GM18526 (cell line): Measurements from ENCODE around the gene ZNF683.

Experiments
- POLR2A ChIP-seq: IDR thresholded peaks from 3 replicates; pipeline ENCODE4 v1.6.1; 2011; ENCODE audit not compliant: insufficient read length; ENCODE audit errors: extremely low read depth

Gene ZNF683

DNA sequence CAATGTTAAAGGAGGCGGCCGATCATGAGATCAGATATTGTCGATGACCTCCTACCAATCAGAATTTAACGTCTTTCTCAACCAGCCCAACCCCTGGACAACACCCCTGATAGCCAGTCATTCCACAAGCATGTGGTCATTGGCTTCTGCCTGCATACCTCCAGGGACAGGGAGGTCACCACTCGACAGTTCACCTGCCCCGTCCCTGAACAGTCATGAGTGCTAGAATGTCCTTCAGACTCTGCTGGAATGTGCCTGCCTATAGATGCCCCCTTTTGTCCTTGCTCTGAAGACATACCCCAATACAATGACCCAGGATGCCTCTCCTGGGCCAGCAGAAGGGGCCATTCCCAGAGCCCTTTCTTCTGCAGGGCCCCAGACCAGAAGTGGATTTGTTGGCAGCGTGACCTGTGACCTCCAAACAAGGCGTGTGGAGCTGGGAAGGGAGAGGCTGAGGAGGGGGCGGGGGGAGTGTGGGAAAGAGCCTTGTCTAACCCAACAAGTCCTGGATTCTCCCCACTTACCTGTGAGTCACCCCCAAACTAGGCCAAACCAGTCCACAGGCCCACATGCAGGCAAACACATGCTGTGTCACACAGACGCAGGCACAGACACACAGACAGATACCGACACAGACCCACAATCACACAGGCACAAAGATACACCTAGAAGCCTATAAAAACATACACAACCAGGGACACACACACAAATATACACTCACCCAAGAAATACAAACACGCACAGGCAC is 20.8 kb downstream of the ZNF683 start:
- TF ChIP-seq POLR2A: no peak

DNA sequence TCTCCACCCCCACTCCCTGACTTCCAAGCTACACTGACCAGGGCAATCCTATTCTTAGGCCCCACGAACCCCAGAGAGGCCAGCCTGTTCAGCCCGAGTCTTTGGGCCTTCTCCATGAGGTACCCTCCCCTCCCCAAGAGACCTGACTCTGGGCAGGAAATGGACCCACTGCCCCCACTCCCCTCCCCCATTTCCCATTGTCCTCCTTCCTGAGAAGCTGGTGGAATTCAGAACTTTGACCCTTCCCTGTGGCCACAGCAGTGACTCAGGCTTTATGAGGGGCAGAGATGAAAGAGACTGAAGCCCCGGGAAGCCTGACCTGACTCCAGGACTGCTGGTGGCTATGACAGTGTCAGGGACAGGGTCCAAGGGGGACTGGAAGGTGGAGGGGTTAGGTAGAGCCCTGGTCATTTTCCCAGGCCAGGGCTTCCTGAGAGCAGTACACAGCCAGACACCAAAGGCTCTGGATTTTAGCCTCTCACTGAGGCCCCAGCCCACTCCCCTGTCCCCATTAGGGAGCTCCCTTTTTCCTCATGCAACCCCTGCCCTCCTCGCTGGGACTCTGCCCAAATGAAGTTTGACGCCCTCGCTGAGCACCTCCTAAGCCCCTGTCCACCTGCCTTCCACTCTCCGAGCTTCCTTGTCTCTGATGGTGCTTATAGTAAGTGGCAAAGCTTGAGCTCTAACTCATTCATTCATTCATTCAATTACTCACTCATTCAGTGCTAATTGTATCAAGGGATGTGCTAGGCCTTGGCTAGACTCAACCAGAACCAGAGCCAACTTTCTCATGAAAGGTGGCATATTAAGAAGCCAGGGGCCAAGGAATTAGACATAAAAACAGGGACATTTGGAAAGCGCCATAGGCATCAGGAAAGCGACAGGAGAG is 21.6 kb downstream of the ZNF683 start:
- TF ChIP-seq POLR2A: no peak

DNA sequence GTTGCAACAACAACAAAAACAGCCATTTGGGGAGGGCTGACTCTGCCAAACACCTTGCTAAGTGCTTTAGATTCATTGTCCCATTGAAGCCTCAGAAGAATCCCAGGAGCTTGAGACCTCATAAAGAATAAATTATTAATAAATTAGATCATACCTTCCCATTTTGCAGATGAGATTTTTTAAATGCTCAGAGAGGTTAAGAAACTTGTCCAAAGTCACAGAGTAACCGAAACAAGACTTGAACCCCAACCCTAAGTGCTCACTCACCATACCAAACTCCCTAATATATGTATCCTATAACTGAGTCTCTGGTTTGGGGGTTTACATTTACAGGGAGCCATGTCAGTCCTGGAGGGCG is 22.2 kb downstream of the ZNF683 start:
- TF ChIP-seq POLR2A: no peak

DNA sequence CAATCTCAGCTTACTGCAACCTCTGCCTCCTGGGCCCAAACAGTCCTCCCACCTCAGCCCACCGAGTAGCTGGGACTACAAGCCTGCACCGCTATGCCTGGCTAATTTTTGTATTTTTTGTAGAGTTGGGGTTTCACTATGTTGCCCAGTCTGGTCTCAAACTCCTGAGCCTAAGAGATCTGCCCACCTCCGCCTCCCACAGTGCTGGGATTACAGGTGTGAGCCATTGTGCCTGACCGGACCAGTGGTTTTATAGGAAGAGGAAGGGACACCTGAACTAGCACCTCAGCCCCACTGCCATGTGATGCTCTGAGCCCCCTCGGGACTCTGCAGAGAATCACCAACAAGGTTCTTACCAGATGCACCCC is 22.7 kb downstream of the ZNF683 start:
- no peak for TF ChIP-seq POLR2A

DNA sequence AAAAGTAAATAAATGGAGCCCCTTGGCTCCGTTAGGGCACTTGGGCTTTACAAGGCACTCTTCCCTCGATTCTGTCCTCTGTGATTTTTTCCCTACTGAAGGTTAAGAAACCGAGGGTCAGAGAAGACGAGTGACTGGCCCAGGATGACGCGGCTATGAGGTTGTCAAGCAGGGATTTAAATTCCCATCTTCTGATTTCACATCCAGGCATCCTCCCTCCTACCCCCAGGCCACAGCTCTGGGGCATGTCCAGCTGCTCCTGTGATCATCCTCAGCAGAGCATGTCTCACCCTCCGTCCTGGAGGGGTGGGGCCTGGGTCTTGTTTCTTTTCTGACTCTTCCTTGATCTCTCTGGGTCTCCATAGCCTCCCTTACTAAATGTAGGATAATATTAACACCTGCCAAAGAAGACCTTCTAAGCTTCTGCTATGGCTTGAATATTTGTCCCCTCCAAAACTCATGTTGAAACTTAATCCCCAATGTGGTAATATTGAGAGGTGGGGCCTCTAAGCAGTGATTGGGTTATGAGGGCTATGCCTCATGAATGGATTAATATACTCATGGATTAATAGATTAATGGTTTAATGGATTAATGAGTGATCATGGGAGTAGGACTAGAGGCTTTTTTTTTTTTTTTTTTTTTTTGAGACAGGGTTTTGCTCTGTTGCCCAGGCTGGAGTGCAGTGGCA is 23.2 kb downstream of the ZNF683 start:
- no peak for TF ChIP-seq POLR2A

DNA sequence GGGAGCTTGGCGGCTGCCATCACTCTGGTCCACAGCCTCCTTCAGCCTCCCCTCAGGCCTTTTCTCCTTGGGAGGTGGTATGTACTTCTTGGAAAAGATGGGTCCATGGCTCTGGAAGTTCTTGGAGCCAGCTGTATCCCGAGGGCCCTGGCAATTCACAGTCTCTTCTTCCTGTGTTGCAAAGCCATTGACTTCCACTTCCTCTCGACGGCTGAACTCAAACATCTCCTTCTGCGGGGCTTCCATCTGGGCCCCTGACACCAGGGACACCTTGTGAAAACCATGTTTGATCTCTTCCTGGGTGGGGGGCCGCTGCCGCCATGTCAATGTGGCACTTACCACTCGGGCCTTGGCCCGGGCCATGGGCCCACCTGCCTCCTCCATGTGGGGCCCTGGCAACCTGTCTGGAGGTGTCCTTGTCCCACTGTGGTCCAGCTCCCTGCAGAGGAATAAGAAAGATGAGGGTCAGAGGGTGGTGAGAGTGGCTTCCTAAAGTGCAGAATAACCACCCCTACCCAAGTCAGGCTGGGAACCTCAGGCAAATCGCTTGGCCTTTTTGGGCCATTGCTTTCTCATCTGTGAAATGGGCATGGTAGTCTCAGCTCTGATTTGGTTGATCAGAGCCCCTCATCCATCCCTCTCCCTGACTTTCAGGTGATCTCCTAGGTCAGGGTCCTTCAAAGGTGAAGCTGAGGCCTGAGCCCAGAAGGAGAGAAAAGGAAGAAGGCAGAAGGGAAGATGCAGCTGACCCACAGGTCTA is 26.1 kb downstream of the ZNF683 start:
- TF ChIP-seq POLR2A: no peak

DNA sequence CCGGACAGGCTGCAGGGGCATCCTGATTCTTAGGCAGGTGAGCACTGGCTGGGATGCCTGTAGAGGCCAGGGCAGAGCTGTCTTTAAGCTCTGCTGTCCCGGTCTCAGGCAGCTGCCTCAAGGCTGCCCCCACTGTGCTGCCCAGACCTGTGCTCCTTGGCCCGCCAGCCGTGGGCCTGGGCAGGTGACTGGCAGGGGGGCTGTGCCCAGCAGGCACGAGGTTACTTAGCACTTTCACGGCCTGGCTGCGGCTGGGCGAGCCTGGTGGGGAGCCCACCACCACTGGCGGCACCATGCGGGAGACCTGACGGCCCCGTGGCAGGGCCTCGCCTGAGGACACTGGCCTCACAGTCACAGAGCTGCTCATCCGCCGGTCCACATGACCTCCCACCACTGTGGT is 26.8 kb downstream of the ZNF683 start:
- no peak for TF ChIP-seq POLR2A

DNA sequence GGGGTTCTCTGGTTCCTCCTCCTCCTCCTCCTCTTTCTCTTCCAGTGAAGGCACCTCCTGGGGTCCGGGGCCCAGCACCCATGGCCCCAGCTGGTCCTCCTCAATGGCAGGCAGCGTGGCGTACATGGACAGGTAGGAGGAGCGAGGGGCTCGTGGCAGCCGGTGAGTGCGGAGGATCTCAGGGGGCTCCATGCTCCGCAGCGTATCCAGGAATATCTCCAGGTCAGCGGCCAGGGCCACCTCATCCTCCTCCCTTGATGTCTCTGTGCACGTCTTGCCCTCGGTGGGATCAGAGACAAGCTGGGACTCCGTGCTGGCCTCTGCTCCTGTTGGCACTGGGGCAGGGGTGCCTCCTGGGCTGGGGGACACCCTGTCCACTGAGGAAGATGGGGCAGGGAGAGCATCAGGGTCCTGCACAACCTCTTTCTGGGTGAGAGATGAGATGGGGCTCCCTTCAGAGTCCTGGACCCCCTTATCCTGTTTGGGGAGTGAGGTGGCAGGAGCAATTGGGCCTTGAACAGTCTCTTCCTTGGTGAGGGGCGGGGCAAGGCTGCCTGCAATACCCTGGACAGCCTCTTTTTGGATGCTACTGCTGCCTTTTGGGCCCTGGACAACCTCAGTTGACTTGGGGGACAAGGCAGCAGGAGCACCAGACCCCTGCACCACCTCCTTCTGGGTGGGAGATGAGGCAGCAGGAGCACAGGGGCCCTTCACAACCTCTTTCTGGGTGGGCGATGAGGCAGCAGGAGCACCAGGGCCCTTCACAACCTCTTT is 28.2 kb downstream of the ZNF683 start:
- no peak for TF ChIP-seq POLR2A

DNA sequence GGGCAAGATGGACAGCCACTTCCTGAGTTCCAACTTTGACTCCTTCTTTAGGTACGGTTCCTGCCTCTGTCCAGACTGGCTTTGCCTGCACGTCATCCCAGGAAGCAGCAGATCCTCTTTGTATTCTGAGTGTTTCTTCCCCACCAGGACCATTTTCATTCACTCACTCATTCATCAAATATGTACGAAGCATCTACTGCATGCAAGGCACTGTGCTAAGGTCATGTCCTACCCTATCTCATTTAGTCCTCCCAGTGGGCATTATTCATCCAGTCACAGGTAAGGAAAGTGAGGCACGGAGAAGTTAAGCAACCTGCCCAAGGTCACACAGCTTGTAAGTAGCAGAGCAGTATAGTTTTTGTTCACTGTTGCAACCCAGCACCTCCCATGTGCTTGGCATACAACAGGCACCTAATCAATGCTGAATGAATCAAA is 32.5 kb downstream of the ZNF683 start:
- TF ChIP-seq POLR2A: no peak

DNA sequence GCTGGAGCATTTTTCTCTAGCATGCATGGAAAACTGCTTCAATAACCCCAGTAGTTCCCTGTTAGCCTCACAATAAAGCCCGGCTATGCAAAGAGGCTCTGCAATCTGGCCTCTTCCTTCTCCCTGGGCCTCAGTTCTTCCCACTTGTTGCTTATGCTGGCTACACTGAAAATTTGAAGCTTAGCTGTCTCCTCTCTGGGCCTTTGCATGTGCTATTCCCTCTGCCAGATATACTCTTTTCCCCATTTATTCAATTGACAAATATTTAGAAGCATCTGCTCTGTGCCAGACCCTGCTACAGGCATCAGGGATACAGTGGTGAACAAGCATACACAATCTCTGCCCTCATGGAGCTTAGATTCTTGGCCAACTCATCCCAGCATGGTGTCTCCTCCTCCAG is 33.9 kb downstream of the ZNF683 start:
- no peak for TF ChIP-seq POLR2A

DNA sequence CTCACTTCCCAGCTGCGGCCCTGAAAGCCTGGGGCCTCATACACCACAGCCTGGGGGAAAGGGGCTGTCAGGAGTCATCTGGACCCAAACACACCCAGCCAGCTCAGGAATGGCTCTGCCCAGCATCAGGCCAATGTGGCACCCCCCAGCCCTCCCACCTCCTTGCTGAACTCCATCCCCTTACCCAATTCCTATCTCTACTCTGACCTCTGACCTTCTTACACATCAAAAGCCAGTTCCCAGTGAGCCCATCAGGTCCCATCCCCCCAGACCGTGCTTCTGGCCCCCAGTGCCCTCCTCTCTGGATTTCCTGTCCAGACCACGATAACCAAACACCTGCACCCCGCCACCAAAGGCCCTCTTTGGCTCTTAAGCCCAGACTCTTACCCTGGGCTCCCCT is 34.9 kb downstream of the ZNF683 start:
- no peak for TF ChIP-seq POLR2A

DNA sequence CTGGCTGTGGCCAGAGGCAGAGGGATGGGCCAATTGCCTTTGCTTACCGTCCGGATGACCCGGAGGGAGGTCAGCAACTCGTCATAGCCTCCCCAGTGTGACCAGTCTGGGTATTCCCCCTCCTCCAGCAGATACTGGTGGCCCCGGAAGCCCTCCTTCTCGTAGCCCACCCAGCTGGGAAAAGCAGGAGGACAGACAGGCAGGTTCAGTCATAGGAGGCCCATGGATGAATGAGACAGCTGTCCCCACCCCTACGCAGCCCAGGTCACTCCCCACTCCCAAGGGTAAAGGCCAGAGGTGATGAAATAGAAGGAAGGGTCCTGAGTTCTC is 35.4 kb downstream of the ZNF683 start:
- TF ChIP-seq POLR2A: no peak

DNA sequence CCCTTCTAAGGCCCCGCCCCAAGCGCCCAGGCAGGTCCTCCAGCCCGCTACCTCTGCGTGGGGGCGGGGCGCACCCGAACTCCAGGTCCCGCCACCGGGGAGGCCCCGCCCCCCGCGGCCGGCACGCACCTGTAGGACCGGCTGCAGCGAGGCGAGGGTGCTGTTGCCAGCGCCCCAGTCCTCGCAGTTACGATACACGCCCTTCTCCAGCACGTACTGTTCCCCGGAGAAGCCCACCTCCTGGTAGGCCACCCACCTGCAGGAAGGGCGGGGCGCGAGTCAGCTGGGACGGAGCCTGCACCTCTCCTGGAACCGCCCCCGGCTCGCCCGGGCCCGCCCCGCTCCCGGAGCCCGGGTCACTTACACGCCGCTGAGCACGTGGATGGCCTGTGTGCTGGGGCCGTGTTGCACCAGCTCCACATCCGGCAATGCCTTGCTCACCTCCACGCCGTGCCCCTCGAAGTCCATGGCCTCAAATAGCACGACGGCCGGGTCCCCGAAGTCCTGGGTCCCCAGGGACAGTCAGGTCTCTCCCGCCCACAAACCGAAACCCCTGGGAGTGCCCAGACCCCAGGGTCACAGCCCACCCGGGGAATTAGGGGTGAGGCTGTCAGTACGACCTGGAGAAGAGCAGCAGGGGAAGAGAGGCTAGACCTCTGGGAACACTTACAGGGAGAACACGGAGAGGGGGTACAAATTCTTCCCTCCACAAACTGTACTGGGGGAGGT is 35.9 kb downstream of the ZNF683 start:
- TF ChIP-seq POLR2A: no peak
